Measurements from ENCODE around the gene UPB1. TPM values are rescaled to one million over a fixed set of nuclear protein-coding genes. Genes with fewer than 3 reads are reported as not detected.

UPB1 gene
- total and polyA plus RNA-seq, 9 of the 15 experiments (the other 6 are each of a cell fraction or from before 2014, with no cell fraction given), result 0.06 to 0.11 TPM; not detected in 7

DNA sequence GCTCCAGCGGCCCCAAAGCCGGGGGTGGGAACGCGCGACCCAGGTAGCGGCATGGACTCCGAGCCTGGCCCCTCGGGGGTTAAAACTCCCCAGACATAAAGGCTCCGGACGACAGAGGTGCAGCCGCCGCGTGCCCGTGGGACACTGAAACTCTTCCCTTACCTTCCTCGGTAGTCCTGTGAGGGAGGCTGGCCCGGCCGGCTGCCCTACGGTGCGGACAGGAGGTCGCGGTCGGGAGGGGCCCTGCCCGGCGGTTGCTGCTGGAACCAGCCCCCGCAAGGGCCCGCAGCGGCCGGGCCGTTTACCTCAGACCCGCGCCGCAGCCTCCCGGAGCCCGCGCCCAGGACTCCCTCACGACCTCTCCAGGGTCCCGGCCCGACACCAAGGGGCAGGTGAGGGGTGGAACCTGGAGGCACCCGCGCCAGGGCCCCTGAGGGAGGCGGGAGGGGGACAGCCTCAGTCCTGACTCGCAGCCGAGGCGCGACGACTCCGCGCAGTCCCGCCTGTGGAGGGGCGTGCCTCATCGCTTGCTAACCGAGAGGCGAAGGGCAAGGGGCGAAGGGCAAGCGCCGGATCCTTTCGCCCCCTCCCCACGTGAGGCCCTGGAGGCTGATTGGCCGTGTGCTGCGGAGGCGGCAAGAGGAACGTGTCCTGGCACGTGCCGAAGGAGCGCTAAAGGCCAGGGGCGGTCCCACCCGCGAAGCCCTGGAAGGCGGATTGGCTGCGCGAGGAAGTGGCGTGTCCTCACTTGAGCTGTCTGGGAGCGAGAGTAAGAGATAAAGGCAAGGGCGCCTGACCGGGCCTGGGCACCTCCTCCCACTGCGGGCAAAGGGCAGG lies at the start of gene UPB1 (continued):
- TF ChIP-seq, protein P1, sequence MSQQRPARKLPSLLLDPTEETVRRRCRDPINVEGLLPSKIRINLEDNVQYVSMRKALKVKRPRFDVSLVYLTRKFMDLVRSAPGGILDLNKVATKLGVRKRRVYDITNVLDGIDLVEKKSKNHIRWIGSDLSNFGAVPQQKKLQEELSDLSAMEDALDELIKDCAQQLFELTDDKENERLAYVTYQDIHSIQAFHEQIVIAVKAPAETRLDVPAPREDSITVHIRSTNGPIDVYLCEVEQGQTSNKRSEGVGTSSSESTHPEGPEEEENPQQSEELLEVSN (IDR thresholded peaks at IDR 0.05; ENCODE audit: borderline replicate concordance in 1 of 2, extremely low read depth in 1 of 2, insufficient read depth in 1 of 2, insufficient read length in 1 of 2, low read depth in 1 of 2, low read length in 1 of 2, poor library complexity in 1 of 2, severe bottlenecking in 1 of 2), result peak; percentile 64 to 88
- peak; percentile 37; the same call in 1 of the 2 replicates for TF ChIP-seq MAX (CRISPR knock-in tag; IDR thresholded peaks at IDR 0.05)
- TF ChIP-seq SMAD2 (IDR thresholded peaks at IDR 0.05; ENCODE audit: low read depth, low read length), result no peak
- TF ChIP-seq ZNF143 (CRISPR knock-in tag; IDR thresholded peaks at IDR 0.05), result no peak
- no peak for TF ChIP-seq ZNF75A (CRISPR knock-in tag; IDR thresholded peaks at IDR 0.05)
- TF ChIP-seq SPI1 (IDR thresholded peaks at IDR 0.05; ENCODE audit: borderline replicate concordance, low read depth, low read length), result no peak
- TF ChIP-seq ZNF347 (CRISPR knock-in tag; IDR thresholded peaks at IDR 0.05; ENCODE audit: low read depth), result no peak
- TF ChIP-seq SRSF7 (optimal IDR thresholded peaks at IDR 0.05; ENCODE audit: low read depth, low read length), result no peak
- TF ChIP-seq, protein P2, sequence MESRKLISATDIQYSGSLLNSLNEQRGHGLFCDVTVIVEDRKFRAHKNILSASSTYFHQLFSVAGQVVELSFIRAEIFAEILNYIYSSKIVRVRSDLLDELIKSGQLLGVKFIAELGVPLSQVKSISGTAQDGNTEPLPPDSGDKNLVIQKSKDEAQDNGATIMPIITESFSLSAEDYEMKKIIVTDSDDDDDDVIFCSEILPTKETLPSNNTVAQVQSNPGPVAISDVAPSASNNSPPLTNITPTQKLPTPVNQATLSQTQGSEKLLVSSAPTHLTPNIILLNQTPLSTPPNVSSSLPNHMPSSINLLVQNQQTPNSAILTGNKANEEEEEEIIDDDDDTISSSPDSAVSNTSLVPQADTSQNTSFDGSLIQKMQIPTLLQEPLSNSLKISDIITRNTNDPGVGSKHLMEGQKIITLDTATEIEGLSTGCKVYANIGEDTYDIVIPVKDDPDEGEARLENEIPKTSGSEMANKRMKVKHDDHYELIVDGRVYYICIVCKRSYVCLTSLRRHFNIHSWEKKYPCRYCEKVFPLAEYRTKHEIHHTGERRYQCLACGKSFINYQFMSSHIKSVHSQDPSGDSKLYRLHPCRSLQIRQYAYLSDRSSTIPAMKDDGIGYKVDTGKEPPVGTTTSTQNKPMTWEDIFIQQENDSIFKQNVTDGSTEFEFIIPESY (CRISPR knock-in tag; IDR thresholded peaks at IDR 0.05), result peak; percentile 84; the same call in 1 of the 2 replicates
- peak; percentile 26 for TF ChIP-seq PCBP1 (IDR thresholded peaks at IDR 0.05; ENCODE audit: low read depth, low read length, poor library complexity, severe bottlenecking)

All from K562 (cell line).